Neural progenitor cell (in vitro differentiated cells): Measurements from ENCODE around the gene SPACA9. TPM values are rescaled to one million over a fixed set of nuclear protein-coding genes. Genes with fewer than 3 reads are reported as not detected.

Experiments
- DNase-seq: peaks from one replicate; pipeline ENCODE4 v3.0.0-alpha.2; 2016; ENCODE audit warnings: low spot score
- H2AFZ ChIP-seq: fragments of 200-600 bp; sonication (generic); replicated peaks from 2 replicates; pipeline ENCODE4 v1.6.1; 2016; ENCODE audit warnings: antibody characterized with exemption
- H3F3A ChIP-seq: fragments of 200-600 bp; sonication (generic); 2 replicates; pipeline ENCODE4 v1.6.1; 2016; ENCODE audit warnings: antibody characterized with exemption, low read depth
- H3K27ac ChIP-seq: fragments of 200-600 bp; sonication (generic); 2 replicates; pipeline ENCODE4 v1.5.1; 2016; ENCODE audit warnings: mild to moderate bottlenecking
- H3K27me3 ChIP-seq: fragments of 200-600 bp; sonication (generic); 2 replicates; pipeline ENCODE4 v1.6.1; 2016; ENCODE audit warnings: mild to moderate bottlenecking, moderate library complexity
- H3K36me3 ChIP-seq: fragments of 200-600 bp; sonication (generic); 2 replicates; pipeline ENCODE4 v1.5.1; 2016
- H3K4me1 ChIP-seq: fragments of 200-600 bp; sonication (generic); 2 replicates; pipeline ENCODE4 v1.6.1; 2016; ENCODE audit warnings: mixed run types
- H3K4me2 ChIP-seq: fragments of 200-600 bp; sonication (generic); 2 replicates; pipeline ENCODE4 v1.6.1; 2016
- H3K4me3 ChIP-seq: fragments of 200-600 bp; sonication (generic); 2 replicates; pipeline ENCODE4 v1.5.1; 2016
- H3K79me2 ChIP-seq: fragments of 200-600 bp; sonication (generic); 2 replicates; pipeline ENCODE4 v1.6.1; 2016; ENCODE audit warnings: low read depth
- H3K9ac ChIP-seq: fragments of 200-600 bp; sonication (generic); 2 replicates; pipeline ENCODE4 v1.6.1; 2016
- H3K9me3 ChIP-seq: fragments of 200-600 bp; sonication (generic); 2 replicates; pipeline ENCODE4 v1.5.1; 2016; ENCODE audit warnings: low read depth
- H4K20me1 ChIP-seq: fragments of 200-600 bp; sonication (generic); 2 replicates; pipeline ENCODE4 v1.6.1; 2016; ENCODE audit warnings: low read depth
- H3K27ac Mint-ChIP-seq: 3 replicates; pipeline ENCODE4 v1.8.0; 2021; ENCODE audit warnings: mixed read lengths
- H3K27me3 Mint-ChIP-seq: 2 replicates; pipeline ENCODE4 v1.8.0; 2022; ENCODE audit warnings: low read depth, mild to moderate bottlenecking, inconsistent platforms, moderate library complexity, mixed read lengths; ENCODE audit not compliant: insufficient read depth
- H3K36me3 Mint-ChIP-seq: 3 replicates; pipeline ENCODE4 v1.8.0; 2021; ENCODE audit warnings: mixed read lengths
- H3K4me1 Mint-ChIP-seq: 3 replicates; pipeline ENCODE4 v1.8.0; 2021; ENCODE audit warnings: mixed read lengths
- H3K4me3 Mint-ChIP-seq: 3 replicates; pipeline ENCODE4 v1.8.0; 2021; ENCODE audit warnings: mild to moderate bottlenecking, moderate library complexity, mixed read lengths
- H3K9me3 Mint-ChIP-seq: 3 replicates; pipeline ENCODE4 v1.8.0; 2020; ENCODE audit warnings: mixed read lengths
- CTCF ChIP-seq: fragments of 200-600 bp; sonication (generic); IDR thresholded peaks from 2 replicates; pipeline ENCODE4 v1.5.1; 2017; ENCODE audit warnings: antibody characterized with exemption, mild to moderate bottlenecking
- EZH2 ChIP-seq: fragments of 200-600 bp; sonication (generic); IDR thresholded peaks from 2 replicates; pipeline ENCODE4 v1.6.1; 2017; ENCODE audit warnings: antibody characterized with exemption, mild to moderate bottlenecking, moderate library complexity
- EZH2phosphoT487 ChIP-seq: fragments of 200-600 bp; sonication (generic); IDR thresholded peaks from 2 replicates; pipeline ENCODE4 v1.6.1; 2017; ENCODE audit warnings: antibody characterized with exemption
- total RNA-seq: library from RNA; depleted of rRNA; stranded (reverse); fragments of >200 nt; gene quantifications from 2 replicates; pipeline ENCODE4 v1.2.3, GENCODE V29; 2015; ENCODE audit warnings: low replicate concordance

Gene SPACA9
- total RNA-seq, 1 donor from 2014 or later = 1.9 TPM

DNA sequence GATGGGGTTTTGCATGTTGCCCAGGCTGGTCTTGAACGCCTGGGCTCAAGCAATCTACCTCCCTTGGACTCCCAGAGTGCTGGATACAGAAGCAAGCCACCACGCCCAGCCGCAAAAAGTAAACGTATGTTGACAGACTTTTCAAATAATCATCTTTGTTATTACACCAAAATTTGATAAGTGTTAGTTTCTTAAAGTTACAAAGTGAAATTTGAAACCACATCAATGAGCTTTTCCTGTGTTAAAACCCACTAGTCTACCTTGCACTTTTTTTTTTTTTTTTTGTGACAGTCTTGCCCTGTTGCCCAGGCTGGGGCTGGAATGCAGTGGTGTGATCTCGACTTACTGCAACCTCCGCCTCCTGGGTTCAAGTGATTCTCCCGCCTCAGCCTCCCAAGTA lies 29.9 kb downstream of the SPACA9 start:
- H3K9me3 ChIP-seq = no peaks in the 10 kb centered on the region
- Mint-ChIP-seq H3K4me1 (peaks cover 1% of the 10 kb centered on the region), H3K27ac (no peak overlapping the region), H3K27me3 (peaks cover 2% of the 10 kb centered on the region), H3K9me3 (no peaks in the 10 kb centered on the region), H3K36me3 (peaks cover 12% of the 10 kb centered on the region), H3K4me3 (no peak overlapping the region)
- no peak overlapping the region for H2AFZ ChIP-seq
- H3K27ac ChIP-seq = no peak overlapping the region
- no peaks in the 10 kb centered on the region for H3F3A ChIP-seq
- no peak overlapping the region for H3K9ac ChIP-seq
- no peak for TF ChIP-seq EZH2phosphoT487
- H4K20me1 ChIP-seq = peaks cover 8% of the 10 kb centered on the region
- no peak overlapping the region for H3K4me2 ChIP-seq
- H3K79me2 ChIP-seq = no peaks in the 10 kb centered on the region
- no peak overlapping the region for H3K4me3 ChIP-seq
- H3K4me1 ChIP-seq = no peaks in the 10 kb centered on the region
- no peaks in the 10 kb centered on the region for H3K27me3 ChIP-seq
- H3K36me3 ChIP-seq = peaks cover 6% of the 10 kb centered on the region
- no peak for DNase-seq

GRCh38 chr9:132909311-132909710 lies 30.6 kb downstream of the SPACA9 start:
- Histone ChIP-seq H3K36me3 (peaks cover 6% of the 10 kb centered on the region), H3K27me3 (no peaks in the 10 kb centered on the region), H3K4me3 (no peak overlapping the region), H2AFZ (no peak overlapping the region), H3K79me2 (no peaks in the 10 kb centered on the region), H3K27ac (no peak overlapping the region), H3K9me3 (no peaks in the 10 kb centered on the region), H3K4me1 (no peaks in the 10 kb centered on the region), H4K20me1 (peaks cover under 1% of the 10 kb centered on the region), H3F3A (no peaks in the 10 kb centered on the region), H3K9ac (no peak overlapping the region), H3K4me2 (no peak overlapping the region)
- Mint-ChIP-seq H3K4me3 (no peak overlapping the region), H3K4me1 (no peaks in the 10 kb centered on the region), H3K9me3 (no peaks in the 10 kb centered on the region), H3K36me3 (peaks cover 12% of the 10 kb centered on the region), H3K27me3 (peaks cover 2% of the 10 kb centered on the region), H3K27ac (no peak overlapping the region)
- TF ChIP-seq CTCF (no peak), EZH2 (no peak), EZH2phosphoT487 (no peak)
- DNase-seq = no peak

- Histone ChIP-seq H3K4me3 (no peak overlapping the region), H3F3A (no peaks in the 10 kb centered on the region), H3K27ac (no peak overlapping the region), H2AFZ (no peak overlapping the region), H4K20me1 (no peaks in the 10 kb centered on the region), H3K9me3 (no peaks in the 10 kb centered on the region), H3K4me1 (no peaks in the 10 kb centered on the region), H3K36me3 (peaks cover 6% of the 10 kb centered on the region), H3K27me3 (no peaks in the 10 kb centered on the region), H3K79me2 (no peaks in the 10 kb centered on the region), H3K9ac (no peak overlapping the region), H3K4me2 (no peak overlapping the region)
- Mint-ChIP-seq H3K4me3 (no peak overlapping the region), H3K36me3 (peaks cover 12% of the 10 kb centered on the region), H3K27ac (no peak overlapping the region), H3K27me3 (peaks cover 4% of the 10 kb centered on the region), H3K9me3 (no peaks in the 10 kb centered on the region), H3K4me1 (no peaks in the 10 kb centered on the region)
- no peak for DNase-seq
- no peak for TF ChIP-seq EZH2phosphoT487
- TF ChIP-seq CTCF = no peak
- TF ChIP-seq EZH2 = no peak
These were observed 31.7 kb downstream of the SPACA9 start for GRCh38 chr9:132910376-132910775.

DNA sequence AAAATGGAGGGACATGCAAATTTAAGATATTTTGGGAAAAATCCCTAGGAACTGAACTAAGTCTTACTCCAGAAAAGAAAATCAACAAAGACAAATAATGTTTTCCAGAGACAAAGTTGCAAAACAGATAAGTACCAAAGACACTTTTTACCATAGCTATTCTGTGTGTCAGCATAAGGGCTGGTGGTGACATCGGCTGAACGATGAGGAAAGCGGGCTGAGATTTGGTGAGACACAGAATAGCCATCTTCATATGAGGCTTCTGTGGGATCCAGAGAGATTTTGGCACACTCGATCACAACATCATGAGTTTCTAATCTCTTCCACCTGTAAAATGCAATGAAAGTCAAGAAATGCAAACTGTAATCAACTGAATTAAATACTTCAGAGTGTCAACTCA lies 33.4 kb downstream of the SPACA9 start:
- no peak for DNase-seq
- H3K36me3 ChIP-seq = peaks cover 9% of the 10 kb centered on the region
- peaks cover 4% of the 10 kb centered on the region for H3K27me3 Mint-ChIP-seq

More for the DNA sequence above, 33.4 kb downstream of the SPACA9 start:
- Histone ChIP-seq H3K27me3 (no peaks in the 10 kb centered on the region), H3F3A (no peaks in the 10 kb centered on the region), H3K4me1 (no peaks in the 10 kb centered on the region), H2AFZ (no peak overlapping the region), H3K9me3 (no peaks in the 10 kb centered on the region), H3K9ac (no peak overlapping the region), H3K4me2 (no peak overlapping the region), H3K79me2 (no peaks in the 10 kb centered on the region), H4K20me1 (no peaks in the 10 kb centered on the region), H3K27ac (no peak overlapping the region), H3K4me3 (no peak overlapping the region)
- no peaks in the 10 kb centered on the region for H3K4me1 Mint-ChIP-seq
- H3K36me3 Mint-ChIP-seq = peaks cover 16% of the 10 kb centered on the region
- no peak for TF ChIP-seq CTCF
- no peak for TF ChIP-seq EZH2phosphoT487
- no peak for TF ChIP-seq EZH2
- H3K9me3 Mint-ChIP-seq = no peaks in the 10 kb centered on the region
- H3K27ac Mint-ChIP-seq = no peak overlapping the region
- H3K4me3 Mint-ChIP-seq = no peak overlapping the region
